GM04504 (cell line): ENCODE results near the gene RANBP9.

Source experiments
- DNase-seq: peaks from one replicate; pipeline ENCODE4 v3.0.0-alpha.2; 2012; ENCODE audit warnings: low read depth

Gene RANBP9

DNA sequence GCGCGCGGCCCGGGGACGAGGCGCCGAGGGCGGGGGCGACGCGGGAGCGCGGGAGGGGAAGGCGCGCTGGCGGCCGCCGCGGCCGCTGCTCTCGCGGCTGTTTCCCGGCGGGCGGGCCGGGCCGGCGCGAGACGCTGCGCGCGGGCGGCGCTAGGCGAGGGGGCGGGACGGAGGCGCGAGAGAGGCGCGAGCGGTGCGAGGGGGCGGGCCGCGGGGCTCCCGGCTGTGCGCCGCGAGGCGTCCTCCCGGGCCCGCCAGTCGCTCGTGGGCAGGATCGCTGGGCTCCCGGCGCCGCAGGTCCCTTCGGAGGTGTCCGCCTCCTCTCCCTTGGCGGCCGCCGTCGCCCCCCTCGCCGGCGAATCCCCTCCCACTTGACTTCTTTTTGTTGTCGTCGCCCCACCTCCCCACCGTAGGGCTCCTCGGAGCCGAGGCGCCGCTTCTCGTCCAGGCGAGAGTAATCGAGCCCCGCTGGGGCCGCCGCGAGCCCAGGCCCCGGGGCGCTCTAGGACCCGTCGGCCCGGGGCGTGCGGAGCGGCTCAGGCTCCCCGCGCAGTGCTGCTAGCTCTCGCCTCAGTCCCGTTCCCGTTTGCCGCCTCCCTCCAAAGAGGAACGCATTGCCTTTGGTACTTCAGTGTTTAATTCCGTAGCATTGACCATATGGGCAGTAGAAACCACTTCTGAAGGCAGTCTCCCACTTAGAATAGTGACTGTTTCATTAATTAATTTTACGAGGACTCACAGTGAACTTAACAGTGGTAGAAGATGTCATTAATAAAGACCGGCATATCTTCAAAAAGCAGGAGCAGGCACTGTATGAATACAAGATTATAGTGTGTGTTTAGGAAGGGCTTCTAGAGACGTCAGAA, at the start of gene RANBP9:
Gene RANBP9 (minus strand): TSS at position 103 of the 866 bp plus-strand sequence. CDS start 330 bp downstream, outside the sequence.
- DNase-seq = peak; percentile 79

- DNase-seq = peak; percentile 83
These were observed 49.0 kb upstream of the RANBP9 start for GRCh38 chr6:13760307-13761304.

DNA sequence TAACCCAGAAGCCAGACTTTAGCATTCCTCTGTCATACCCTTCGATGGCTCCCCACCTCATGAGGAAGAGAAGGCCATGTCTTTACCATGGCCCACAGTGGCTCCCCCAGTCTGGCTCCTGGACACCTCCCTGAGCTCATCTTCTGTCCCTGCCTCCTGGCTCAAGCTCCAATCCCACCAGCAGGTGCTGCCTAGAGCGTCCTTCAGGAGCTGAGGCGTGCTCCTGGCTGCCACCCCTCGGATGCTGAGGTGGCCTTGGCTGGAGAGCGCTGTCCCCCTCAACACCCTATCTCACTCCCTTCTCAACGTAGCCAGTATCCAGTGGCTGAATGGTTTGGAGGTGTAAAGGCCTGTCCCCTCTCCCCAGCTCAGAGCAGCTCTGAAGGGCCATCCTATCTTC, 47.4 kb upstream of the RANBP9 start:
- no peak for DNase-seq

- no peak for DNase-seq
These were observed 43.0 kb upstream of the RANBP9 start for GRCh38 chr6:13754644-13755043.

GRCh38 chr6:13743736-13744127, 32.1 kb upstream of the RANBP9 start:
- DNase-seq = no peak

GRCh38 chr6:13742961-13743735, 31.5 kb upstream of the RANBP9 start:
- DNase-seq = no peak

DNA sequence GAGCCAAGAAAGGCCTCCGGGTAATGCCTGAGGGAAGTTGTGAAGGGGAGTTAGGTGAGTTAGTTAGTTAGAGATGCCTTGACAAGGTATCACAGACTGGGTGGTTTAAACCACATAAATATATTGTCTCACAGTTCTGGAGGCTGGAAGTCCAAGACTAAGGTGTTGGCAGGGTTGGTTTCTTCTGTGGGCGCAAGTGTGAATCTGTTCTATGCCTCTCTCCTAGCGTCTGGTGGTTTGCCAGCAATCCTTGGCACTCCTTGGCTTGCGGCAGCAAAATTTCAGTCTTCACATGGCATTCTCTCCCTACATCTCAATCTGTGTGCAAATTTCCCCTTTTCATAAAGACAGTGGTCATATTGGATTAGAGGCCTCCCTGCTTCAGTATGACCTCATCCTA, 29.7 kb upstream of the RANBP9 start:
- DNase-seq = no peak

DNA sequence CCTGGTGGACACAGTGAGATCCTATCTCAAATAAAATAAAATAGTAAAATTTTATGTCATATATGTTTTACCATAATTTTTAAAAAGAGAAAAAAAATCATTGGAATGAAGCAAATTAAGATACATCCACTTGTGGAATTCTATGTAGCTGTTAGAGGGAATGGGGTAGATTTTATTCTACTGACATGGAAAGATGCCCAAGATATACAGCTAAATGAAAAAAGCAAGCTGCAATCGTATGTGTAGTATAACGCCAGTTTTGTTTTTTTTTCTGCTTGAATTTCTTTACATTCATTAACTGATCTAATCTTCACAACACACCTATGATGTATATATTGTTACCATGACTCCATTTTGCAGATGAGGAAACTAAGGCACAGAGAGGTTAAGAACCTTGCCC, 23.4 kb upstream of the RANBP9 start:
- no peak for DNase-seq

GRCh38 chr6:13733178-13733887, 21.7 kb upstream of the RANBP9 start:
- DNase-seq = peak; percentile 79

GRCh38 chr6:13730704-13731103, 19.1 kb upstream of the RANBP9 start:
- no peak for DNase-seq

DNA sequence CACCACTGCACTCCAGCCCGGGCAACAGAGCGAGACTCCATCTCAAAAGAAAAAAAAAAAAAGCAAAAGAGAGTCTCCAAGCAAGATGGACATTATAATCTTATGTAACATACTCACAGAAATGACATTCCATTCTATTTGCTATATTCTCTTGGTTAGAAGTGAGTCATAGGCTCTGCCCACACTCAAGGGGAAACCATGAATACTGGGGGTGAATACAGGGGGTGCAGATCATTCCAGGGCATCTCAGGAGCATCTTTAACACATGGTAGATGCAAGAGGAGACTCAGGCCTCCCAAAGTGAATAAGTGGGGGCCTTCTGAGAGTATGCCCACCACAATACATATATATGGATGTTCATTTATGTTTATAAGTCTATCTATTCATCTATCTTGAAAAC, 18.3 kb upstream of the RANBP9 start:
- DNase-seq = no peak

- no peak for DNase-seq
These were observed 13.9 kb upstream of the RANBP9 start for GRCh38 chr6:13725570-13725969.

DNA sequence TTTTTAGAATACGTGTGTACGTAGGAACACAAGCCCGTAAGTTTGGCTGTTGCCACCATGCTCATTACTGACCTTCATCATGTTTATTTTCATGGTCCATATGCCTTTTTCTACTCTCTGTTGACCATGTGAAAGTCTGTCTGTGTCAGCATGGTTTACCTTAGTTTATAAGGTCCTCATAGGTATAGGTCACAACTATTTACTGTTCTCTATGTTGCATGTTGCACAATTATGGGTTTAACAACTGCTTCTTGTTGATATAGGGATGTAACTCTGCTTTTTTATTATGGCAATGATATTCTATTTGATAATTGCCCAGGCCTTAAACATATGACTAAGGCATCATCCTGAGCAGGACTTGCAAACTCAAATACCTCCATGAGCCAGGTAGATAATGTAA, 13.4 kb upstream of the RANBP9 start:
- no peak for DNase-seq

GRCh38 chr6:13724182-13724581, 12.5 kb upstream of the RANBP9 start:
- DNase-seq = no peak

- DNase-seq = no peak
These were observed 11.2 kb upstream of the RANBP9 start for GRCh38 chr6:13722880-13723279.

DNA sequence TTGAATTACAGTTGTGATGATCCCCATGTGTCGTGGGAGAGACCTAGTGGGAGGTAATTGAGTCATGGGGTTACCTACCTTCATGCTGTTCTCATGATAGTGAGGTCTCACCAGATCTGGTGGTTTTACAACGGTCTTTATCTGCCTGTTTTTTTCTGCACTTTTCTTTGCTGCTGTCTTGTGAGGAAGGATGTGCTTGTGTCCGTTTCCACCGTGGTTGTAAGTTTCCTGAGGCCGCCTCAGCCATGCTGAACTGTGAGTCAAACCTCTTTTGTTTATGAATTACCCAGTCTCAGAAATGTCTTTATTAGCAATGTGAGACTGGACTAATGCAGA, 6.5 kb upstream of the RANBP9 start:
- no peak for DNase-seq

GRCh38 chr6:13716955-13717295, 5.3 kb upstream of the RANBP9 start:
- DNase-seq = no peak

- DNase-seq = no peak
These were observed 4.8 kb upstream of the RANBP9 start for GRCh38 chr6:13716225-13716954.

GRCh38 chr6:13715444-13715883, 3.8 kb upstream of the RANBP9 start:
- DNase-seq = no peak

GRCh38 chr6:13712599-13712898, 914 bp upstream of the RANBP9 start:
- DNase-seq = no peak

DNA sequence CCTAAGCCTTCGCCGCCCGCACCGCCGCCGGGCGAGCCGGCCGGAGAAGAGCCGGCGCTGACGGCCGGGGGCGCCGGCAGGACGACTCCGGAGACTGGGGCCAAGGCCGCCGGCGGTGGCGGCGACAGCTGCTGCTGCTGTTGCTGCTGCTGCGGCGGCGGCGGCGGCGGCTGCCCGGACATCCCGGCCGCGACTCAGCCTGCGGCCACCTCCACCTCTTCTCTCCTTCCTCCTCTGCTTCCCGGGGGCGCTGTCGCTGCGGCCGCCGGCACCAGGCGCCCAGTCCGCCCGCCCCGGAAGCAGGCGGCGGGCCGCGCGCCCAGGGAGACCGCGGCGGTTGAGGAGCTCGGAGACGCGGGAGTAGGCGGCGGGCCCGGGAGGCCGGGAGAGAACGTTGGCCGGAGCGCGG, 307 bp downstream of the RANBP9 start:
- no peak for DNase-seq
